WTC11 (cell line): ENCODE data around the gene KPNB1. TPM values are rescaled to one million over a fixed set of nuclear protein-coding genes. Genes with fewer than 3 reads are reported as not detected.

Experiments used
- ATAC-seq: fragments of 200-7000 bp; cut with Tn5 transposase; 2 replicates; pipeline ENCODE4 v1.10.0; 2021; ENCODE audit warnings: mild to moderate bottlenecking, moderate library complexity
- CTCF ChIA-PET: fragments of 300-600 bp; sonication (Branson Sonifier 250); formaldehyde crosslinking; loops from one replicate; lab custom pipeline; 2021; ENCODE audit warnings: antibody characterized with exemption; lab: Charles Lee
- POLR2A ChIA-PET: fragments of 350-600 bp; sonication (Branson Sonifier 250); formaldehyde crosslinking; loops from one replicate; lab custom pipeline; 2021; ENCODE audit warnings: antibody characterized with exemption; lab: Charles Lee
- DNase-seq: peaks from one replicate; pipeline ENCODE4 v3.0.0; 2021; ENCODE audit warnings: low spot score
- H3K27ac Mint-ChIP-seq: 2 replicates; pipeline ENCODE4 v1.8.0; 2021; ENCODE audit warnings: mixed read lengths
- H3K27me3 Mint-ChIP-seq: 2 replicates; pipeline ENCODE4 v1.8.0; 2021; ENCODE audit warnings: low read depth, mild to moderate bottlenecking, moderate library complexity, mixed read lengths
- H3K36me3 Mint-ChIP-seq: 2 replicates; pipeline ENCODE4 v1.8.0; 2021; ENCODE audit warnings: mixed read lengths
- H3K4me1 Mint-ChIP-seq: 2 replicates; pipeline ENCODE4 v1.8.0; 2022; ENCODE audit warnings: mixed read lengths
- H3K4me3 Mint-ChIP-seq: 2 replicates; pipeline ENCODE4 v1.8.0; 2021; ENCODE audit warnings: mild to moderate bottlenecking, moderate library complexity, mixed read lengths
- H3K9me3 Mint-ChIP-seq: 2 replicates; pipeline ENCODE4 v1.8.0; 2021; ENCODE audit warnings: mixed read lengths
- ARID4B ChIP-seq: sonication (generic); formaldehyde crosslinking; IDR thresholded peaks from 2 replicates; pipeline ENCODE4 v1.8.0; 2023; ENCODE audit warnings: missing genetic modification reagents, mild to moderate bottlenecking, borderline replicate concordance
- ATF6 ChIP-seq: sonication (generic); formaldehyde crosslinking; IDR thresholded peaks from 2 replicates; pipeline ENCODE4 v1.8.1; 2023; ENCODE audit warnings: mild to moderate bottlenecking, missing genetic modification reagents
- CBFB ChIP-seq: sonication (generic); formaldehyde crosslinking; IDR thresholded peaks from 2 replicates; pipeline ENCODE4 v1.8.1; 2022; ENCODE audit warnings: mild to moderate bottlenecking, low read depth, missing genetic modification reagents
- E2F4 ChIP-seq: sonication (generic); formaldehyde crosslinking; IDR thresholded peaks from 2 replicates; pipeline ENCODE4 v1.8.1; 2022; ENCODE audit warnings: low read depth, mild to moderate bottlenecking, moderate library complexity, missing genetic modification reagents, borderline replicate concordance
- ELF4 ChIP-seq: sonication (generic); formaldehyde crosslinking; IDR thresholded peaks from 2 replicates; pipeline ENCODE4 v1.8.1; 2022; ENCODE audit warnings: low read depth, mild to moderate bottlenecking, moderate library complexity, missing genetic modification reagents
- EMX1 ChIP-seq: fragments of 250-450 bp; sonication (Bioruptor Pico); IDR thresholded peaks from 2 replicates; pipeline ENCODE4 v1.8.0; 2021; ENCODE audit warnings: mild to moderate bottlenecking
- ERG ChIP-seq: fragments of 250-450 bp; sonication (Bioruptor Pico); IDR thresholded peaks from 2 replicates; pipeline ENCODE4 v1.8.0; 2021; ENCODE audit warnings: mild to moderate bottlenecking
- GTF2I ChIP-seq: fragments of 250-450 bp; sonication (Bioruptor Pico); conservative IDR thresholded peaks from 2 replicates; pipeline ENCODE4 v1.4.0; 2021; ENCODE audit warnings: mild to moderate bottlenecking
- JAZF1 ChIP-seq: fragments of 250-450 bp; sonication (Bioruptor Pico); IDR thresholded peaks from 2 replicates; pipeline ENCODE4 v1.9.0; 2021; ENCODE audit warnings: moderate library complexity, mild to moderate bottlenecking, inconsistent platforms
- NFATC4 ChIP-seq: fragments of 250-450 bp; sonication (Bioruptor Pico); IDR thresholded peaks from 2 replicates; pipeline ENCODE4 v1.9.0; 2021; ENCODE audit warnings: mild to moderate bottlenecking
- NFYB ChIP-seq: sonication (generic); formaldehyde crosslinking; conservative IDR thresholded peaks from 2 replicates; pipeline ENCODE4 v1.8.0; 2022; ENCODE audit warnings: low read depth, missing genetic modification reagents
- PRDM15 ChIP-seq: sonication (generic); formaldehyde crosslinking; IDR thresholded peaks from 2 replicates; pipeline ENCODE4 v1.8.0; 2022; ENCODE audit warnings: missing genetic modification reagents
- SMAD4 ChIP-seq: sonication (generic); formaldehyde crosslinking; IDR thresholded peaks from 2 replicates; pipeline ENCODE4 v1.8.0; 2022; ENCODE audit warnings: mild to moderate bottlenecking, missing genetic modification reagents
- ZNF396 ChIP-seq: fragments of 250-450 bp; sonication (Bioruptor Pico); IDR thresholded peaks from 2 replicates; pipeline ENCODE4 v1.8.0; 2021; ENCODE audit warnings: mild to moderate bottlenecking, moderate library complexity, borderline replicate concordance
- total RNA-seq: library from RNA; stranded (reverse); gene quantifications from 3 replicates; pipeline ENCODE4 v1.2.3, GENCODE V29; 2021
- TF ChIP-seq, protein P1 (sequence below): fragments of 250-450 bp; sonication (Bioruptor Pico); IDR thresholded peaks from 2 replicates; pipeline ENCODE4 v1.9.0; 2021; ENCODE audit warnings: moderate library complexity, mild to moderate bottlenecking, inconsistent platforms, borderline replicate concordance

KPNB1 gene
- total RNA-seq, 1 experiment from 2014 or later, result 506 TPM

GRCh38 chr17:47720754-47721533, 71.2 kb downstream of the KPNB1 start (continued):
- peak; percentile 61; the same call in 1 of the 2 replicates for TF ChIP-seq ARID4B (CRISPR knock-in tag)

DNA sequence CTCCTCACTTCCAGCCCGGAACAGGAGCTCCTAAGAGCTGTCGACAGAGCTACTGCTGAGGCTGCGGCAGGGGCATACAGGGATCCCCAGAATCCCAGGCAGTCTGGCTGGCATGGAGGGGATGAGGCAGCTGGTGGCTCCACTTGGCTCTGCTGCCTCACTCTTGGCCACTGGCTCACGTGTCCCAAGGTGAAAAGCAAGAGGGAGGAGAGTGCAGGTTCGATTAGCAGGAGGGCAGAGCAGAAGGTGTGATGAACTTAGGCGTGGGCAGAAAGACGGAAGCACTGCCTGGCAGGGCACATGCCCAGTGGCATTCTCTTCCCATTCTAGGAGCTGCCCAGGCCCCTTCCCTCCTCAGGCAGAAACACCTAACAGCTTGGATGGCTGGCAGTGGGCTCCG, 72.0 kb downstream of the KPNB1 start:
- H3K27me3 Mint-ChIP-seq, result peaks cover 60% of the 10 kb centered on the region
- POLR2A ChIA-PET, result no interaction called here
- no peaks in the 10 kb centered on the region for H3K9me3 Mint-ChIP-seq

DNA sequence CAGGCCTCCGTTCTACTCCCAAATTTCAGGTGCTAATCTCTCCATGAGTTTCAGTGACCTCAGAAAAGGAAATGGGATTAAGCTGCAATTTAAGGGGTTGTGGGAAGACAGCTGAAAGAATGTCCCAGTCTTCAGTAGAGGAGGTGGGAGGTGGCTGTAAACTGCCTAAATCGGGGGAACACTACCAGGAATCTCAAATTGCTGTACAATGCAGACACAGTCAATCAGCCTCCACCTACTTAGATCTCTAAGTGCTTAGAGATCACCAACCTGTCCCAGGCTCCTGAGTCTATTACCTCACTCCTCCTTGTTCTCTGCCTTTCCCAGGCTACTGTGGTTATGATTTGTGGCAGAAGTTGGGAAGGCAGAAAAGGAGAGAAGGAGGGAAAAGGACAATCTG, 75.0 kb downstream of the KPNB1 start:
- H3K4me3 Mint-ChIP-seq, result no peak overlapping the region
- peaks cover 19% of the 10 kb centered on the region for H3K4me1 Mint-ChIP-seq
- H3K27ac Mint-ChIP-seq, result no peak overlapping the region; the same call in 1 of the 2 replicates
- ChIA-PET POLR2A (no interaction called here), CTCF (interaction anchor here (0.6 to 1.7 kb wide), 5 partner anchors 8 to 31 kb away, joined by 3 to 8 read pairs (median 3); partner anchors contain the start of genes TBKBP1 and TBX21)
- ATAC-seq (no peak), DNase-seq (no peak)
- H3K36me3 Mint-ChIP-seq, result no peaks in the 10 kb centered on the region
- no peaks in the 10 kb centered on the region for H3K9me3 Mint-ChIP-seq
- H3K27me3 Mint-ChIP-seq, result peaks cover 42% of the 10 kb centered on the region
- TF ChIP-seq GTF2I (CRISPR knock-in tag) (no peak), PRDM15 (no peak), EMX1 (CRISPR knock-in tag) (no peak), ATF6 (CRISPR knock-in tag) (no peak)

More for the DNA sequence above, 72.0 kb downstream of the KPNB1 start:
- peaks cover 15% of the 10 kb centered on the region for H3K4me1 Mint-ChIP-seq
- no peak overlapping the region for H3K27ac Mint-ChIP-seq
- H3K4me3 Mint-ChIP-seq, result no peak overlapping the region
- H3K36me3 Mint-ChIP-seq, result no peaks in the 10 kb centered on the region
- CTCF ChIA-PET, result interaction anchor here (1.0 to 1.7 kb wide), 3 partner anchors 11 to 119 kb away, joined by 4 to 9 read pairs (median 7); partner anchors contain the start of genes SCRN2 and TBX21
- ATAC-seq (no peak), DNase-seq (no peak)
- TF ChIP-seq CBFB (no peak), ERG (CRISPR knock-in tag) (no peak), ELF4 (CRISPR knock-in tag) (no peak), NFATC4 (no peak), NFYB (no peak), JAZF1 (no peak), ZNF396 (CRISPR knock-in tag) (no peak), EMX1 (CRISPR knock-in tag) (no peak), E2F4 (CRISPR knock-in tag) (no peak), SMAD4 (CRISPR knock-in tag) (no peak)
- TF ChIP-seq, protein P1, sequence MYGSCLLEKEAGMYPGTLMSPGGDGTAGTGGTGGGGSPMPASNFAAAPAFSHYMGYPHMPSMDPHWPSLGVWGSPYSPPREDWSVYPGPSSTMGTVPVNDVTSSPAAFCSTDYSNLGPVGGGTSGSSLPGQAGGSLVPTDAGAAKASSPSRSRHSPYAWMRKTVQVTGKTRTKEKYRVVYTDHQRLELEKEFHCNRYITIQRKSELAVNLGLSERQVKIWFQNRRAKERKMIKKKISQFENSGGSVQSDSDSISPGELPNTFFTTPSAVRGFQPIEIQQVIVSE, result no peak
